HL-60 (cell line): Measurements from ENCODE around the gene SCYL1.

ENCODE experiments used
- DNase-seq, 2 experiments: peaks; one replicate each; pipeline ENCODE4 v3.0.0-alpha.2; 2010 to 2020; ENCODE audit warnings: low read depth in 1 of 2, low spot score in 1 of 2
- H3K27ac ChIP-seq: fragments of 250-450 bp; sonication (Bioruptor Pico); replicated peaks from 2 replicates; pipeline ENCODE4 v1.5.1; 2020; ENCODE audit warnings: mild to moderate bottlenecking, moderate library complexity
- H3K27me3 ChIP-seq: fragments of 250-450 bp; sonication (Bioruptor Pico); 2 replicates; pipeline ENCODE4 v1.5.1; 2021; ENCODE audit warnings: mild to moderate bottlenecking, moderate library complexity; ENCODE audit not compliant: insufficient read depth, poor library complexity, severe bottlenecking
- H3K4me3 ChIP-seq: replicated peaks from 2 replicates; pipeline ENCODE4 v1.5.1; 2011; ENCODE audit warnings: mild to moderate bottlenecking, control low read depth, low read length; ENCODE audit not compliant: insufficient read depth
- CTCF ChIP-seq: IDR thresholded peaks from one replicate; pipeline ENCODE4 v1.5.1; 2011; ENCODE audit warnings: low read length, control low read depth, inconsistent platforms; ENCODE audit not compliant: insufficient read depth
- GABPA ChIP-seq: IDR thresholded peaks from 2 replicates; pipeline ENCODE4 v1.6.1; 2012; ENCODE audit warnings: low read depth
- POLR2AphosphoS5 ChIP-seq: IDR thresholded peaks from 2 replicates; pipeline ENCODE4 v1.6.1; 2012; ENCODE audit warnings: low read depth
- REST ChIP-seq: IDR thresholded peaks from 2 replicates; pipeline ENCODE4 v1.6.1; 2012; ENCODE audit warnings: low read depth; ENCODE audit not compliant: insufficient replicate concordance
- SPI1 ChIP-seq: IDR thresholded peaks from 2 replicates; pipeline ENCODE4 v1.6.1; 2012; ENCODE audit warnings: low read depth, mild to moderate bottlenecking, borderline replicate concordance

The SCYL1 gene

GRCh38 chr11:65584723-65585171 lies 59.9 kb downstream of the SCYL1 start:
- Histone ChIP-seq H3K4me3 (no peak overlapping the region), H3K27me3 (no peaks in the 10 kb centered on the region), H3K27ac (no peak overlapping the region)
- TF ChIP-seq REST = no peak
- no peak for TF ChIP-seq POLR2AphosphoS5
- TF ChIP-seq SPI1 = no peak
- no peak for TF ChIP-seq CTCF
- TF ChIP-seq GABPA = no peak
- DNase-seq = no peak

- DNase-seq = no peak
- no peak for TF ChIP-seq GABPA
- no peak for TF ChIP-seq POLR2AphosphoS5
- TF ChIP-seq CTCF = no peak
- TF ChIP-seq REST = no peak
- no peak for TF ChIP-seq SPI1
- no peak overlapping the region for H3K4me3 ChIP-seq
- H3K27ac ChIP-seq = no peak overlapping the region
- H3K27me3 ChIP-seq = no peaks in the 10 kb centered on the region
Observed at GRCh38 chr11:65585396-65586246, 60.7 kb downstream of the SCYL1 start.

GRCh38 chr11:65586247-65586630 lies 61.4 kb downstream of the SCYL1 start:
- no peak overlapping the region for H3K27ac ChIP-seq
- no peak for DNase-seq
- TF ChIP-seq REST = no peak
- TF ChIP-seq SPI1 = no peak
- no peak for TF ChIP-seq CTCF
- no peak for TF ChIP-seq GABPA
- TF ChIP-seq POLR2AphosphoS5 = no peak
- no peaks in the 10 kb centered on the region for H3K27me3 ChIP-seq
- H3K4me3 ChIP-seq = no peak overlapping the region
